DMS 273 (cell line): ENCODE measurements around the gene CAAP1.
"Not testable (repeated sequence)": the region's sequence is repeated elsewhere in the genome, so short reads cannot be mapped to it uniquely, and the experiment has no call there.

ENCODE experiments used
- DNase-seq: peaks from one replicate; lab custom pipeline; 2025; ENCODE audit not compliant: unreplicated experiment; lab: John Stamatoyannopoulos, UW

Gene CAAP1

DNA sequence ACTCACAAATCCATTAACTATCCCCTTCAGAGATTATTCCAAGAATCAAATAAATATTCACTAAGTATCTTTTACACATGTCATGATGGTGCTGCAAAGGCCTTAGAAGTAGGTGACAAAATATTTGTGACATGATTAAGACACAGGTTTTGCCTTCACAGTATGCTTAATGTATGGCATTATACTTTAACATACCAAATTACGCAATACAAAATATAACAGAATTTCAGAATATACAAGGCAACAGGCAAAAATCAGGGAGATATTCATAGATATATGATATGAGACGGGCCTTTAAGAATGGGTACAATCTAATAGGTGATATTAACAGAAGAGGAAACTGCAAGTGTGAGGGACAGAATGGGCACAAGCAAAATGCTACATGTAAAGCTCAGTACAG lies 41.6 kb downstream of the CAAP1 start:
- no peak for DNase-seq

- DNase-seq, result no peak
Measured at GRCh38 chr9:26833792-26834191, 58.8 kb downstream of the CAAP1 start.

GRCh38 chr9:26828391-26828955 lies 64.1 kb downstream of the CAAP1 start:
- not testable (repeated sequence) for DNase-seq

GRCh38 chr9:26814799-26815198 lies 77.8 kb downstream of the CAAP1 start:
- no peak for DNase-seq

GRCh38 chr9:26813247-26813646 lies 79.4 kb downstream of the CAAP1 start:
- no peak for DNase-seq

- no peak for DNase-seq
Measured at GRCh38 chr9:26812217-26812616, 80.4 kb downstream of the CAAP1 start.

GRCh38 chr9:26811106-26811505 lies 81.5 kb downstream of the CAAP1 start:
- DNase-seq, result no peak

DNA sequence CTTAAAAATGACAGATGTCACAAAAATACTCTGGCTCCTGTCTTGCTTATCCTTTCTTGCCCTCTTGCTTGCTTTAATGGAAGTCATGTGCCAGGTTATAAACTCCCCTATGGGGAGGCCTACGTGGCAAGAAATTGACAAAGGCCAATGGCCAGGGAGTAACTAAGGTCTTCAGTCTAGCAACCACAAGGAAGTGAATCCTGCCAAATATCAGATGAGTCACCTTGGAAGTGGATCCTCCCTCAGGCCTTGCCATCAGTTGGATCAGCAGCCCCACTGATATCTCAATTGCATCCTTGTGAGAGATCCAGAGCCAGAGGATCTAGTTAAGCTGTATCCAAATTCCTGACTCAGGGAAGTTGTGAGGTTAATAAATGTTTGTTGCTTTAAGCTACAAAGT lies 82.8 kb downstream of the CAAP1 start:
- DNase-seq, result no peak

DNA sequence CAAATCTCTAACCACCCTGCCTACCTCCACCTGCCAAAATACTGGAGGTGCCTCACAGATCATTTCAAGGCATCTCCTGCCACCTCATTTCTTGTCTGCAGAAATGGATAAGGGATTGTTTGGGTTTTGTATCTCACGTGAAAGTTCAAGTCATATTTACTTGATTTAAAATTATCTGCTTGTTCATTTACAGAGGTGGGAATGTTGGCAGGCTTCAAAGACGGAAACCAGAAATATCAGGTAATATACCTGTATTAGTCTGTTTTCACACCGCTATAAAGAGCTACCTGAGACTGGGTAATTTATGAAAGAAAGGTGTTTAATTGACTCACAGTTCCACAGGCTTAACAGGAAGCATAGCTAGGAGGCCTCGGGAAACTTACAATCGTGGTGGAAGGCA lies 85.4 kb downstream of the CAAP1 start:
- no peak for DNase-seq

- DNase-seq, result no peak
Measured at GRCh38 chr9:26802921-26803320, 89.7 kb downstream of the CAAP1 start.

DNA sequence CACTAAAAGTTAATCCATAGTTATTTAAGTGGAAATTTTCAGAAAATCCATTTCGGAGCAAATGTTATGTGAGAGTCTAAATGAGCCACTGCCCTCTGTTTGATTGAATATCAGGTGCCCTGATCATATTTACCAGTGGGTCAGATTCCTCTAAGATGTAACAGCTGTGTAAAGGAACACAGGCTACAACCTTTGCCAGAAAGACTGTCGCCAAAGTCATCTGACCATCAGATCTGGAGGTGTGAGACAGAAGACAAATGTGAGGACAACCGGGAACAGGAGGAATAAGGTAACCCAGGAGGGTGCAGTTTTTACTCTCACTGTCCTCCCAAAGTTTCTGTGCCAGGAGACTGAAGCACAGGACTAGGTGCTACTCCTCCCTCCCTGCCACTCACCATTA lies 90.8 kb downstream of the CAAP1 start:
- DNase-seq, result no peak

- no peak for DNase-seq
Measured at GRCh38 chr9:26800322-26800721, 92.3 kb downstream of the CAAP1 start.

DNA sequence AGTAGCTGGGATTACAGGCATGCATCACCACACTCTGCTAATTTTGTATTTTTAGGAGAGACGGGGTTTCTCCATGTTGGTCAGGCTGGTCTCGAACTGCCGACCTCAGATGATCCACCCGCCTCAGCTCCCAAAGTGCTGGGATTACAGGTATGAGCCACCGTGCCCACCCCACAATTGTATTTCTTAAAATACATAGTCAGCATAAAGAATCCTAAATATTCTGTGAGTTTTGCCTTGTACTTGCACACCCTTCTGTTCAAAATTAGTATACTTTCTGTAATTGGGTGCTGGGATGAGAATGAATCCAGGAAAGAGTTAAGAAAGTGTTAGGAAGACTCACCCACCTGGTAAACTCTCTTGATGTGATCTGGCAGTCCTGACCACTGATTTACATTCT lies 101.3 kb downstream of the CAAP1 start:
- DNase-seq, result no peak
